AG10803 (cell line): ENCODE measurements around the gene MAN1C1.
"Not testable (repeated sequence)": the region's sequence is repeated elsewhere in the genome, so short reads cannot be mapped to it uniquely, and the experiment has no call there.

Experiments used
- DNase-seq: peaks from one replicate; pipeline ENCODE4 v3.0.0; 2010; ENCODE audit warnings: low read depth
- H3K4me3 ChIP-seq: 2 replicates; pipeline ENCODE4 v1.5.1; 2011; ENCODE audit warnings: mild to moderate bottlenecking, low read length, control low read depth
- CTCF ChIP-seq: conservative IDR thresholded peaks from 2 replicates; pipeline ENCODE4 v1.5.1; 2011; ENCODE audit warnings: mild to moderate bottlenecking, low read length, control low read depth, inconsistent platforms

MAN1C1 gene

GRCh38 chr1:25599969-25600610 is 16.5 kb upstream of the MAN1C1 start:
- no peak for TF ChIP-seq CTCF
- DNase-seq = no peak
- no peak overlapping the region for H3K4me3 ChIP-seq

GRCh38 chr1:25600971-25601699 is 15.5 kb upstream of the MAN1C1 start:
- not testable (repeated sequence) for DNase-seq

GRCh38 chr1:25603779-25604538 is 12.6 kb upstream of the MAN1C1 start:
- H3K4me3 ChIP-seq, DNase-seq: not testable (repeated sequence)

More at GRCh38 chr1:25600971-25601699, 15.5 kb upstream of the MAN1C1 start:
- H3K4me3 ChIP-seq = not testable (repeated sequence)

- H3K4me3 ChIP-seq = no peak overlapping the region
- no peak for DNase-seq
- TF ChIP-seq CTCF = no peak
These were observed 9.5 kb upstream of the MAN1C1 start for GRCh38 chr1:25607123-25607522.

GRCh38 chr1:25608488-25609178 is 8.0 kb upstream of the MAN1C1 start:
- TF ChIP-seq CTCF = peak; percentile 73

GRCh38 chr1:25609921-25610320 is 6.7 kb upstream of the MAN1C1 start:
- H3K4me3 ChIP-seq = no peak overlapping the region
- no peak for TF ChIP-seq CTCF
- DNase-seq = peak; percentile 43

More at GRCh38 chr1:25608488-25609178, 8.0 kb upstream of the MAN1C1 start:
- no peak overlapping the region for H3K4me3 ChIP-seq
- DNase-seq = peak; percentile 65

- H3K4me3 ChIP-seq = no peak overlapping the region
- DNase-seq = peak; percentile 25
- TF ChIP-seq CTCF = peak; percentile 67
These were observed 5.6 kb upstream of the MAN1C1 start for GRCh38 chr1:25610822-25611630.
